AG04450 (cell line): ENCODE data around the gene NDN. TPM values are rescaled to one million over a fixed set of nuclear protein-coding genes. Genes with fewer than 3 reads are reported as not detected.

ENCODE experiments used
- CTCF ChIA-PET: fragments of 300-600, 350-600 bp; formaldehyde crosslinking; extraction: SDS; loops from one replicate; lab custom pipeline; 2022; ENCODE audit warnings: antibody characterized with exemption, inconsistent platforms; lab: Charles Lee
- POLR2A ChIA-PET: fragments of 350-600 bp; formaldehyde crosslinking; extraction: SDS; loops from one replicate; lab custom pipeline; 2021; ENCODE audit warnings: antibody characterized with exemption, inconsistent platforms; lab: Yijun Ruan, JAX
- DNase-seq: peaks from one replicate; pipeline ENCODE4 v3.0.0-alpha.2; 2011; ENCODE audit warnings: low read depth, low spot score
- H3K27ac ChIP-seq: one replicate; pipeline ENCODE4 v1.5.1; 2012; ENCODE audit warnings: low read depth, low read length, control low read depth
- H3K27me3 ChIP-seq: one replicate; pipeline ENCODE4 v1.6.0; 2012; ENCODE audit warnings: low read length; ENCODE audit not compliant: control insufficient read depth, insufficient read depth
- H3K4me3 ChIP-seq: 2 replicates; pipeline ENCODE4 v1.5.1; 2011; ENCODE audit warnings: mild to moderate bottlenecking, low read depth, low read length, control low read depth
- H3K9me3 ChIP-seq: 2 replicates; pipeline ENCODE4 v1.5.1; 2012; ENCODE audit warnings: low read length; ENCODE audit not compliant: control insufficient read depth, insufficient read depth
- CTCF ChIP-seq: IDR thresholded peaks from 2 replicates; pipeline ENCODE4 v1.5.1; 2011; ENCODE audit warnings: low read depth, low read length, control low read depth, inconsistent platforms
- polyA plus RNA-seq: library from polyadenylated mRNA; depleted of rRNA; stranded (reverse); fragments of >200 nt; gene quantifications from 2 replicates; pipeline ENCODE4 v1.2.3, GENCODE V29; 2011

NDN gene
- polyA plus RNA-seq, 1 experiment = 64.8 TPM

GRCh38 chr15:23671481-23671880 is 15.6 kb downstream of the NDN start:
- H3K27me3 ChIP-seq = no peaks in the 10 kb centered on the region
- H3K9me3 ChIP-seq = peaks cover 3% of the 10 kb centered on the region; the same call in 1 of the 2 replicates
- TF ChIP-seq CTCF = no peak
- no peak overlapping the region for H3K4me3 ChIP-seq
- POLR2A ChIA-PET = no interaction called here
- no peak for DNase-seq
- CTCF ChIA-PET = no interaction called here
- H3K27ac ChIP-seq = no peak overlapping the region

GRCh38 chr15:23670970-23671369 is 16.1 kb downstream of the NDN start:
- no peak for DNase-seq
- ChIA-PET CTCF (no interaction called here), POLR2A (no interaction called here)
- H3K9me3 ChIP-seq = peaks cover 3% of the 10 kb centered on the region; the same call in 1 of the 2 replicates
- no peak overlapping the region for H3K4me3 ChIP-seq
- no peak overlapping the region for H3K27ac ChIP-seq
- H3K27me3 ChIP-seq = no peaks in the 10 kb centered on the region
- no peak for TF ChIP-seq CTCF

- TF ChIP-seq CTCF = no peak
- peaks cover 9% of the 10 kb centered on the region for H3K9me3 ChIP-seq
- no peaks in the 10 kb centered on the region for H3K27me3 ChIP-seq
- H3K27ac ChIP-seq = no peak overlapping the region
- no peak overlapping the region for H3K4me3 ChIP-seq
- DNase-seq = no peak
- ChIA-PET POLR2A (no interaction called here), CTCF (no interaction called here)
Measured at GRCh38 chr15:23663232-23663631, 23.9 kb downstream of the NDN start.

GRCh38 chr15:23648920-23649515 is 38.1 kb downstream of the NDN start:
- peaks cover 2% of the 10 kb centered on the region for H3K27me3 ChIP-seq
- peaks cover 33% of the 10 kb centered on the region for H3K9me3 ChIP-seq
- DNase-seq = no peak
- peak; percentile 51 for TF ChIP-seq CTCF
- H3K27ac ChIP-seq = no peak overlapping the region
- CTCF ChIA-PET = interaction anchor here (1.2 to 2.2 kb wide), 2 partner anchors 10 to 209 kb away, joined by 3 to 16 read pairs; no protein-coding TSS in a partner anchor
- POLR2A ChIA-PET = no interaction called here
- H3K4me3 ChIP-seq = no peak overlapping the region

GRCh38 chr15:23647421-23648370 is 39.4 kb downstream of the NDN start, which contains the start of gene MAGEL2:
MAGEL2 (minus strand) TSS chr15:23647867; CDS start chr15:23647742, 125 bp downstream.
- ChIA-PET CTCF (no interaction called here), POLR2A (no interaction called here)
- DNase-seq = no peak
- no peak for TF ChIP-seq CTCF
- H3K4me3 ChIP-seq = peak within 1 kb of the TSS; percentile 53
- H3K27ac ChIP-seq = no peak within 1 kb of the TSS
- H3K9me3 ChIP-seq = peaks cover 33% of the 10 kb centered on the region
- peaks cover 2% of the 10 kb centered on the region for H3K27me3 ChIP-seq
